DND-41 (cell line): ENCODE data around the gene ENTPD6.
A peak's percentile ranks its signal among the peaks of the same experiment; 100 is the strongest.

Experiments
- ATAC-seq: fragments of 200-7000 bp; cut with Tn5 transposase; 3 replicates; pipeline ENCODE4 v1.9.1; 2021; ENCODE audit warnings: low read depth; ENCODE audit not compliant: insufficient read depth
- DNase-seq: peaks from one replicate; pipeline ENCODE4 v3.0.0-alpha.2; 2020
- H2AFZ ChIP-seq: 2 replicates; pipeline ENCODE4 v1.6.0; 2012; ENCODE audit warnings: low read depth, low read length
- H3K27ac ChIP-seq: 2 replicates; pipeline ENCODE4 v1.5.1; 2012; ENCODE audit warnings: low read length, inconsistent platforms
- H3K27me3 ChIP-seq: fragments of 200-600 bp; sonication (generic); 2 replicates; pipeline ENCODE4 v1.6.0; 2012; ENCODE audit warnings: low read length, mild to moderate bottlenecking, inconsistent platforms; ENCODE audit not compliant: insufficient read depth, poor library complexity
- H3K36me3 ChIP-seq: 2 replicates; pipeline ENCODE4 v1.5.1; 2012; ENCODE audit warnings: low read length, inconsistent platforms; ENCODE audit not compliant: insufficient read depth
- H3K4me1 ChIP-seq: 2 replicates; pipeline ENCODE4 v1.5.1; 2012; ENCODE audit warnings: mild to moderate bottlenecking, low read length; ENCODE audit not compliant: insufficient read depth
- H3K4me2 ChIP-seq: 2 replicates; pipeline ENCODE4 v1.6.0; 2012; ENCODE audit warnings: mild to moderate bottlenecking, moderate library complexity, low read length, inconsistent platforms; ENCODE audit not compliant: insufficient read depth
- H3K4me3 ChIP-seq, 2 experiments: fragments of 200-600 bp in 1 of 2; shearing (Covaris generic) in 1 of 2; 2 replicates each; pipeline ENCODE4 v1.5.1; 2012 to 2016; ENCODE audit warnings: inconsistent platforms in 2 of 2, low read length in 2 of 2, mild to moderate bottlenecking in 2 of 2, low read depth in 1 of 2, moderate library complexity in 1 of 2
- H3K79me2 ChIP-seq: 2 replicates; pipeline ENCODE4 v1.6.0; 2012; ENCODE audit warnings: low read length, inconsistent platforms; ENCODE audit not compliant: insufficient read depth
- H3K9ac ChIP-seq: 2 replicates; pipeline ENCODE4 v1.6.0; 2012; ENCODE audit warnings: low read depth, mild to moderate bottlenecking, inconsistent platforms, low read length, moderate library complexity
- H3K9me3 ChIP-seq: 2 replicates; pipeline ENCODE4 v1.5.1; 2012; ENCODE audit warnings: low read length, moderate library complexity, mild to moderate bottlenecking, inconsistent platforms; ENCODE audit not compliant: insufficient read depth, severe bottlenecking
- H4K20me1 ChIP-seq: 2 replicates; pipeline ENCODE4 v1.6.0; 2012; ENCODE audit warnings: low read length; ENCODE audit not compliant: insufficient read depth
- EZH2 ChIP-seq: IDR thresholded peaks from 3 replicates; pipeline ENCODE4 v1.6.1; 2012; ENCODE audit warnings: borderline replicate concordance, low read depth, mild to moderate bottlenecking, moderate library complexity, low read length, inconsistent platforms; ENCODE audit not compliant: severe bottlenecking
- TF ChIP-seq, protein P1 (sequence below): IDR thresholded peaks from 2 replicates; pipeline ENCODE4 v1.5.1; 2012; ENCODE audit warnings: borderline replicate concordance, low read length, moderate library complexity, mild to moderate bottlenecking; ENCODE audit not compliant: poor library complexity, severe bottlenecking; ENCODE audit errors: extremely low read depth

ENTPD6 gene

DNA sequence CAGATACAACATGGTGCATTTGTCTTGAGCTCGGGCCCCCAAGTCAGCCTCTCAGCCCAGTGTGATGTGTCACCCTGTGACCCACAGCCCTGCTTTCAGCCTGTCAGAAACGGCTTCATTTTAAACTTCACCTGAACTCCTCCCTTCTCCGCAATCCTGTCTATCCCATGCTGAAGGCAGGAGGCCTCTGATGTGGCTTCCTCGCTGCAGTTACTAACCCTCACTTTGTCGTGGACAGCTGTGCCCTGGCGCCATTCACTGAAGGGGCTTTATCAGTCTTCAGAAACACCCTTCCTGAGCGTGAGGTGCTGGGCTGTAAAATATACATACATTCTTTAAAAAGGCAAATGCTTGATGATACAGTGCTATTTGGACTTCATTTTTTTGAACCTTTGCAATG lies 7.9 kb upstream of the ENTPD6 start:
- Histone ChIP-seq H3K27ac (peak overlapping the region; percentile 49), H3K4me1 (peaks cover 18% of the 10 kb centered on the region), H2AFZ (no peak overlapping the region), H3K27me3 (no peaks in the 10 kb centered on the region), H3K79me2 (no peaks in the 10 kb centered on the region), H3K4me3 (no peak overlapping the region), H4K20me1 (no peaks in the 10 kb centered on the region), H3K9me3 (no peaks in the 10 kb centered on the region), H3K9ac (0 out of 2 replicates have a peak overlapping the region, but pooled peaks have one; percentile 1), H3K4me2 (peak overlapping the region; percentile 10; the same call in 1 of the 2 replicates), H3K36me3 (no peaks in the 10 kb centered on the region)
- TF ChIP-seq, protein P1, sequence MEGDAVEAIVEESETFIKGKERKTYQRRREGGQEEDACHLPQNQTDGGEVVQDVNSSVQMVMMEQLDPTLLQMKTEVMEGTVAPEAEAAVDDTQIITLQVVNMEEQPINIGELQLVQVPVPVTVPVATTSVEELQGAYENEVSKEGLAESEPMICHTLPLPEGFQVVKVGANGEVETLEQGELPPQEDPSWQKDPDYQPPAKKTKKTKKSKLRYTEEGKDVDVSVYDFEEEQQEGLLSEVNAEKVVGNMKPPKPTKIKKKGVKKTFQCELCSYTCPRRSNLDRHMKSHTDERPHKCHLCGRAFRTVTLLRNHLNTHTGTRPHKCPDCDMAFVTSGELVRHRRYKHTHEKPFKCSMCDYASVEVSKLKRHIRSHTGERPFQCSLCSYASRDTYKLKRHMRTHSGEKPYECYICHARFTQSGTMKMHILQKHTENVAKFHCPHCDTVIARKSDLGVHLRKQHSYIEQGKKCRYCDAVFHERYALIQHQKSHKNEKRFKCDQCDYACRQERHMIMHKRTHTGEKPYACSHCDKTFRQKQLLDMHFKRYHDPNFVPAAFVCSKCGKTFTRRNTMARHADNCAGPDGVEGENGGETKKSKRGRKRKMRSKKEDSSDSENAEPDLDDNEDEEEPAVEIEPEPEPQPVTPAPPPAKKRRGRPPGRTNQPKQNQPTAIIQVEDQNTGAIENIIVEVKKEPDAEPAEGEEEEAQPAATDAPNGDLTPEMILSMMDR: no peak
- no peak for TF ChIP-seq EZH2
- DNase-seq (peak; percentile 80), ATAC-seq (peak; percentile 96)

DNA sequence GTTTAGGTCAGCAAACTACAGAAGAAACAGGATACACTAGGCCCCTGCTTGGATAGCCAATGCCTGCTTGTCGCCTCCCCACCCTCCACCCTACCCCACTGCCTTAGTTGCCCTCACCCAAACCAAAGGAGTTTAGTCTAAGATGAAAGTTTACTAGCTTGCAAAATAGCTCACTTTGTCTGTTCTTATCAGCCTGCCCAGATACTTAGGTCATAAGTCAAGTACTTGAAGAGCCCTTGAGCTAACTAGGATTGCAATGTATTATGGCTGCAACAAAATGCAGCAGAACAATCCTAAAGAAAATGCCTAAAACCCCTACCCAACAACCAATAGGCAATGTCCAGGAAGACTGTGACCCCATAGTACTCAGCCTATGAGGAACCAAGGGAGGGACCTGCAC lies 7.3 kb upstream of the ENTPD6 start:
- DNase-seq (no peak), ATAC-seq (no peak)
- Histone ChIP-seq H3K27ac (peak overlapping the region; percentile 49), H3K4me2 (no peak overlapping the region), H3K4me1 (peaks cover 18% of the 10 kb centered on the region), H3K9me3 (no peaks in the 10 kb centered on the region), H3K79me2 (no peaks in the 10 kb centered on the region), H4K20me1 (no peaks in the 10 kb centered on the region), H2AFZ (no peak overlapping the region), H3K27me3 (no peaks in the 10 kb centered on the region), H3K9ac (no peak overlapping the region), H3K36me3 (no peaks in the 10 kb centered on the region), H3K4me3 (no peak overlapping the region)
- TF ChIP-seq, protein P1: no peak
- TF ChIP-seq EZH2: no peak

DNA sequence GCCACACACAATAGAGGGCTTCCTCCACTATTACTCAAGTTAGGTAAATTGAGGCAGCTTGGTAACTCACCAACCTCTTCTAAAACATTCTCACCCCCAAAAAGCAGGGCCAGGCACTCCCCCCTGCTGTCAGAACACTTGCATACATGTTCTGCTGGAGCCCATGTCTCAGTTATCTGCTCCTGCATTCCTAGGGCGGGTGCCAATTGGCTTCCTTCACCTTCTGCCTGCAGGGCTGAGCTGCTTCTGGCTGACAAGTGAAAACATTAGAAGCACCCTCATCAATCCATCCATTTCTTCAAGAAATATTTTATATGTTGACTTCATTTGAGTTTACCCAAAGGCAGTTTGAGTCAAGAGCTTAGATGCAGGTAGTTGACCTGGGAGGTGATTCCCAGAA lies 4.5 kb upstream of the ENTPD6 start:
- Histone ChIP-seq H3K4me3 (no peak overlapping the region), H3K27ac (no peak overlapping the region), H3K36me3 (no peaks in the 10 kb centered on the region; the same call in 1 of the 2 replicates), H3K27me3 (no peaks in the 10 kb centered on the region), H4K20me1 (0 out of 2 replicates have a peak, but pooled peaks cover under 1% of the 10 kb centered on the region), H3K9ac (no peak overlapping the region), H3K9me3 (no peaks in the 10 kb centered on the region), H3K4me1 (peaks cover 29% of the 10 kb centered on the region), H2AFZ (no peak overlapping the region), H3K79me2 (peaks cover 4% of the 10 kb centered on the region), H3K4me2 (no peak overlapping the region)
- no peak for TF ChIP-seq EZH2
- TF ChIP-seq, protein P1: no peak
- ATAC-seq: no peak
- no peak for DNase-seq

DNA sequence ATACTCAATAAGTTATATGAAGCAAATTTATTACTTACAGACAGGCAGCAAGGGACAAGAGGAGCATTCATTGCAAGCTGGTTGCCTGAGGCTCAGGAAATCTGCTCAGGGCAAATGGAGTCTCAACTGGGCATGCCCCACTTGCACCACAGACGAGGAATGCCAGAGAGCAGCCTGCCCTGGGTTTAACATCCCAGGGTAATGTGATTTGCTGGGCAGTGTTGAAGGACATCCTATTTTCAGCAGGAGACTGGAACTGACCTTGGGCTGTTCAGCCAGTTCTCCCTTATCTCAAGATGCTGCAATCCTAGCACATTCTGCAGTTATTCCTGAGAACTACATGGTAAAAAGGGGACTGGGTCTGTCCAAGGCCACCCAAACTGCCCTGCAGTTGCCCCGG lies 3.8 kb upstream of the ENTPD6 start:
- Histone ChIP-seq H2AFZ (no peak overlapping the region), H3K4me3 (no peak overlapping the region), H3K27ac (no peak overlapping the region), H3K9me3 (no peaks in the 10 kb centered on the region), H3K27me3 (no peaks in the 10 kb centered on the region), H3K79me2 (peaks cover 10% of the 10 kb centered on the region), H3K9ac (no peak overlapping the region), H3K4me2 (no peak overlapping the region), H4K20me1 (0 out of 2 replicates have a peak, but pooled peaks cover 5% of the 10 kb centered on the region), H3K36me3 (no peaks in the 10 kb centered on the region; the same call in 1 of the 2 replicates), H3K4me1 (peaks cover 36% of the 10 kb centered on the region)
- TF ChIP-seq EZH2: no peak
- DNase-seq: no peak
- ATAC-seq: no peak
